ENCODE measurements around the gene AFTPH. TPM values are rescaled to one million over a fixed set of nuclear protein-coding genes. Genes with fewer than 3 reads are reported as not detected.

The AFTPH gene
- total RNA-seq, 2 experiments from 2014 or later, result 25.3 to 27.3 TPM

Small RNAs within 50 kb of the gene (microRNA-seq; reads per million reads assigned to microRNA genes)
- gene MIR4434 (ENCODE audit: borderline microRNAs expressed, borderline replicate concordance), result not detected

Other genes starting within 250 kb of the AFTPH start
- gene LGALSL, start 70.2 kb upstream of the AFTPH start, total RNA-seq, result 1 to 10 TPM; 1.0 to 1.5 TPM
- 10 to 100 TPM; 11.4 to 11.6 TPM for gene SERTAD2, start 129.6 kb downstream of the AFTPH start, total RNA-seq